Left hindlimb (tissue), 1 donor: ENCODE data around the gene SCUBE1.

Experiments
- DNase-seq: peaks from one replicate; pipeline ENCODE4 v3.0.0-alpha.2; 2018

SCUBE1 gene

DNA sequence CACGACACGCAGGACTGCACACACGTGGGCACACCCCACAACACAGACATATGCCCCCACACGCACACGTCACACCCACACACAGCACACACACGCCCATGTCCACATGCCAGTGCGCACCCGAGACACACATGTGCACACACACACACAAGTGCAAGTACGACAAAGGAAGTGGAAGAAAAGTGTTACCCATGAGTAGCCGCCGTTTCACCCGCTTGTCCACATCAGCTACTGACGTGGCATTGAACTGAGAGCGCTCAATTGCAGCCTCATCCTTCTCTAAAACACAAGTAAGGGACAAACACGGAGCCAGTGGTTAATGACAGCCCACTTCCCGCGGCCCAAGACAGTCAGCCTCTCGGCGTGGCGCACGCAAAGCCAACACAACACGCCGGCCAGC is 87.9 kb downstream of the SCUBE1 start:
- DNase-seq = no peak

DNA sequence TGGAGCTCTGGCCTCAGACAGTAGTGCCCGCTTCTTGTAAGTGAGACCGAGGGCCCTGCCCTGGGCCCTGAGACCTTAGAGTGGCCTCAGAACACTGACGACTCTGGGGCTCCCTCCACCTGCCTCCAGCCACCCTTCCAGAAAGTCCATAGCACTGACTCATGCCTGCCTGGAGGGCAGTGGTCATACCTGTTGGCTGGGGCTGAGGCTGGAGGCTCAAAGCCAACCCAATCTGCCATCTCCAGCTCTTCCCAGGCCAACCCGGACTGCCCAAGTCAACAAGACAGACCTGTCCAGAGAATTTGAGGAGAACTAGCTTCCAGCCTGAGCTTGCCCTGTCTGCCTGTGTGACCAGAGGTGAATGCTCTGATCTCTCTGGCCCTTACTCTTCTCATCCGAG is 89.3 kb downstream of the SCUBE1 start:
- no peak for DNase-seq

DNA sequence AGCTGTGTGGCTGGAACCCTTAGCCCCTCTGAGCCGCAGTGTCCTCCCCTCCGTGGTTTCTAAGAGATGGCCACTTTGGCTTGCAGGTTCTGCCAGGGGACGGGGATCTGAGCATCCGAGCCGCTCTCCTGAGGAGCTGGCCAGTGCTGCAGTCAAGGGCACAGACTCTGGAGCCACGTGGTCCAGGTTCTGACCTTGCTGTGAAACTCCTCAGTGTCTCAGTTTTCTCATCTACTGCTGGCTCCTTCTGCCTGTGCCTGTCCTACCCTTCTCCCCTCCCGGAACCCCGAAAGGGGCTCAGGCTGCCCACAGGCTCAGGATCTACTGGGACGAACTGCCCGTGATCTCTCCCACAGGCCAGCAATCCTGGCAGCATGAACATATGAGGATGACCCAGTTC is 90.9 kb downstream of the SCUBE1 start:
- DNase-seq = no peak

DNA sequence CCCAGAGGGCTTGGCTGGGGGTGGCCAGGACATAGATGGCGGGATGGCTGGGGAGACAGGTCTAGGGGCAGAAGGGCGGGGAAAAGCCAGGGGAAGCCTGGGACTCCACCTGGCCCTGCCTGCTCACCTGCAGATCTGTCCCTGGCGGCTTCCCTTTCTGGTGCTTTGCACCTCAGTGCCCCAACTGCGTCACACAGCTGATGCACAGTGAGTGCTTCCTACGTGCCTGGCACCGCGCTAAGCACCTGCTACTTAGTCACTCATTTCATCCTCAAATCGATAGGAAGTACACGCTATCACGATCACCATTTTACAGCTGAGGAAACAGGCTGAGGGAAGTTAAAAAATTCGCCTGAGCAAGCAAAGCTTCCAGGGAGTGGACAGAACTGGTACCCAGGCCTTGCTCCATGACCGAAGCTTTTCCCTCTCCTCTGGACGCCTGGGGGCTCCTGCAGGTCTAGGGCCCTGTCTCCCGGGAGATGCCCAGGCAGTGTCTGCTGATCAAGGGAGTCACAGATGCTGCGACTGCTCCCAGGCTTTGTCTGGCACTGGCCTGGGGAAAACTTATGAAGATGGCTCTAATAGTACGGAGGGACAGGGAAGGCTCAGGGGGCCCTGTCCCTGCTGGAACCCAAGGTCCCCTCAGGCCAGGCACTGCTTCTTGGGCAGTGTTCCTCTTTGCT is 93.2 kb downstream of the SCUBE1 start:
- no peak for DNase-seq

DNA sequence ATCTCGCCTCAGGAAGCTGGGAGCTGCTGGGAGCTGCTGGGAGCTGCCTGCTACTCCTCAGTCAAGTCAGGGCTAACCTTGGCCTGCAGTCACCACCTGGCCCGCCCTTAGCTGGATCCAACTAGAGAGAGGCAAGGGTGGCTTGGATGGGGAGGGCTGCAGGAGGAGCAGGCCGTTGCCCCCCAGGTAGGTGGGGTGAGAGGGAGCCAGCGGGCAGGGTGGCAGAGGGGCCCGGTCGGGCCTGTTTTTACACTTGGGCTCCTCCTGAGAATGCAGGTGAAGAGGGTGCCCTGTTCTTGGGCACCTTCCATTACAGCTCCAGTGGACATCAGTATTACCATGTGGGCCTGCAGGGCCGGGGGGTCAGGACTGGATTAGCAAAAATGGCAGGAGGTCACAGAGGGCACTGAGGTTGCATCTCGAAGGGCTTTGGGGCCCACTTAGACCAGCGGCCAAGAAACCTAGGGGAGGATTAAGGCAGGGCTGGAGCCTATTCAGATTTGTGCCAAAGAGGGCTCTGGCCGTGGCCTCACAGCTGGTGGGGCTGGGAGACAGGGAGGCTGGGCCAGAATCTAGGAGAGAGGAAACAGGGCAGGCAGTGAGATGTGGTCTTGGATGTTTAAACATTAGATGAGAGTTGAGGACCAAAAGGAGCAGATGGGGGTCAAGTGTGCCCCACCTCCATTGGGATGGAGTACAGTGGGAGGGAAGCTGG is 95.5 kb downstream of the SCUBE1 start:
- no peak for DNase-seq

DNA sequence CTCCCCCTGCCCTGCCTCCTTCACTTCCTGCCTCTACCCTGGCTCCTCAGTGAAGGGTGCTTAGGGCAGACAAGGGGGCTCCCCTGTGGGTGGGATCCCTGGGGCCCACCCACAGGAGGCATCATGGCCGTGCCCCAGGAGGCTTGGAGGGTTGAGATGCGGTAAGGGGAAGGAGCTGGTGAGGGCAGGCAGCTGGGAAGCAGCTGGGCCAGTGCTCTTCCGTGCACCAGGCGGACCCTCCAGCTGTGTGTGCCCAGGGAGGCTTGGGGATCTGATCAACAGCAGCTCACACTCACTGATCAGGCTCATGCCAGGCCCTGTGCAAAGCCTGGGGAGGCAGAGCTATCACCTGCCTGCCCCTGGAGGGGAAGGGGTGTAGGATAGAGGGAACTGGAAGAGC is 97.0 kb downstream of the SCUBE1 start:
- no peak for DNase-seq

DNA sequence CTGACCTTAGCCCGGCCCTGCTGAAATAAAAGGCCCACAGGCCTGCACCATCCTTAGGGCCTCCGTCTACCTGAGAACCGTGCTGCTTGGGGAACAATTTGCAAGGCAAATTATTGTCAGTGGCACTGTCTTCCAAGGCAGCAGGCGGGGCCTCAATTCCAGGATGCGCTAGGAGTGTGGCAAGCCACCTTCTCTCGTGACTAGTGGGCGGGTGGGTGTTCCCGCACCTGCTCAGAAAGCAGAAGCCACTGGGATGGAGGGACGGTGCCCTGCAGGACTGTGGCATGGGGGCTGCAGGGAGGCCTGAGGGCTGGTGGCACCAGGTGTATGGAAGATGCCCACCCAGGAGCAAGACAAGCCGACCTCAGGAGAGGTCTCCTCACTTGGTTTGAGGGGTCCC is 97.5 kb downstream of the SCUBE1 start:
- no peak for DNase-seq

DNA sequence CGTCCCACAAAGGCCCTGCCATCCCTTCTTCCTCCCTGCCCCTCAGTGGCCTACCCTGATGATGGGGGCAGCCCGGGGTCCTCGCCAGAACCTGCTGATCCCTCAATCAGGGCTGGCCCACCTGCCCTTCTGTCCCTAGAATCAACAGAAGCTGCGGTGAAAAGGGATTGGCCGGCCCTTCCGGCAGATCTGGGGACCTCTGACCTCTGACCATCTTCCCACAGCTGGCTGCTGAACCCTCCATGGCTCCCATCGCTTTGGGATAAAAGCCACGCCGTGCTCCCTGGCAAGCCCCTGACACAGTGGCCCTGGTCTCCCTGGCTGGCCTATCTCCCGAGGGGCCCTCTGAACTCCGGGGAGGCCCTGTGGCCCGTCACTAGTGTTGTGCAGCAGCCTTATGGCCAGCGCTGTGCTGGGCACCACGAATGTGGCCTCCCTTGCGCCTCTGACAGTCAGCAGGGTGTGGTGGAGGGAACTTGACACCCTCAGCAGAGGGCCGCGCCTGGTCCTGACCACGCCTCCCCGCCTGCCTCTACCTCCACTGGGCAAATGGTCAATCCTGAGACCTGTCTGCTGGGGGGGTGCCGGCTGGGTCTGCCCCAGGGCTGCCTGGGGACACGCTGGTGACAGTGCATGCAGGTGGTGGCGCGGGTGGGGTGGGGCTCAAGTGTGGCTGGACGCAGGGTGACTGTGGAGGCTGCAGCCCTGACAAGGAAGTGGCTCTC is 98.2 kb downstream of the SCUBE1 start:
- DNase-seq = no peak

DNA sequence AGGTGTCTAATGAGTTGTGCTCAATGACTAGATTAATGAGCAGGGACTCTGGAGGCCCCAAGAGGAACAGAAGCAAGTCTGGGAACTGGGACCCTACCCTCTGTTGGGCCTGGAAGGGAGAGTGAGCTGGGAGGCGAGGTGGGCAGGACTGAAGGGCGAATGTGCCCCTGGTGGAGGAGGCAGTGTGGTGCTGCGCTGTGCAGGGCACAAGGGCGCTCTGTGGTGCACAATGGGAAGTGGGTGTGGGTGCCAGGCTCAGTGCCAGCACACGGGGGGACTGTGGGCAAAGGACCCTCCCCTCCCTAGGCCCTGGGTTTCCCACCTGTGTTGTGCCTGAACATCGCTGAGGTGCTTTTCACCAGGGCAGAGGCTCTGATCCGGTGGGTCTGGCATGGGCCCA is 98.8 kb downstream of the SCUBE1 start:
- no peak for DNase-seq

DNA sequence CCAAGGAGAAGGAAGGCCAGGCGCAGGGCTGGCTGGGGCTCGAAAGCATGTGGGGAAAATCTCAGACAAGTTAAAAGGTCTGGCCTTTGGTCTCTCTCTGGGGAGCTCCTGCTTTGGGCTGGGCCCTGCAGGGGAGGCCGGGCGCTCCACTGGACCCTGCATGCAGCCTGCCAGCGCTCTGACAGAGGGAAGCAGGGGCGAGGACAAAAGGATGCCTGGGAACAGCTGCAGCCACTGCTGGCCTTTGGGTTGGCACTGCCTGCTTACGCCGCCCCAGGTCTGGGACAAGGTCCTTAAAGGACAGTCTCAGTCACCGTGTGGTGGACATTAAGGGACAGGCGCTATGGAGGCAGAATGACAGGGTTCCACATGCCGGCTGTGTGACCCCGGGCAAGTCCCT is 99.8 kb downstream of the SCUBE1 start:
- no peak for DNase-seq

DNA sequence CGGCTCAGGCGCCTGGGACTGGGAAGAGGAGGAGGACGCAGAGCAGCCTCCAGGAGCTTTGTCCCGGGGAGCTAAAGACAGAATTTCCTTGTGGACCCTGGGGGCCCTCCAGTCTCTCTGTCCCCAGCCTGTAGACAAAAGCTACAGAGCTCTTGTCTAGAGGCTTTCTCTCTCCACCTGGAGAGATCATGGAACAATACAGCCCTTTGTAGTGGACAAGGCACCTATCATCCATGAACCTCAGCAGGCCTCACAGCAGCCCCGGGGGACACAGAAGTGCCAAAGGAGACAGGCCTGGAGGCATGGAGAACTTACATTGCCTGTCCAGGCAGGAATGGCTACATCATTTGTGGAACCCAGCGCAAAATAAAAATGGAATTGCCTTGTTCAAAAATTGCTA is 100.5 kb downstream of the SCUBE1 start:
- no peak for DNase-seq

DNA sequence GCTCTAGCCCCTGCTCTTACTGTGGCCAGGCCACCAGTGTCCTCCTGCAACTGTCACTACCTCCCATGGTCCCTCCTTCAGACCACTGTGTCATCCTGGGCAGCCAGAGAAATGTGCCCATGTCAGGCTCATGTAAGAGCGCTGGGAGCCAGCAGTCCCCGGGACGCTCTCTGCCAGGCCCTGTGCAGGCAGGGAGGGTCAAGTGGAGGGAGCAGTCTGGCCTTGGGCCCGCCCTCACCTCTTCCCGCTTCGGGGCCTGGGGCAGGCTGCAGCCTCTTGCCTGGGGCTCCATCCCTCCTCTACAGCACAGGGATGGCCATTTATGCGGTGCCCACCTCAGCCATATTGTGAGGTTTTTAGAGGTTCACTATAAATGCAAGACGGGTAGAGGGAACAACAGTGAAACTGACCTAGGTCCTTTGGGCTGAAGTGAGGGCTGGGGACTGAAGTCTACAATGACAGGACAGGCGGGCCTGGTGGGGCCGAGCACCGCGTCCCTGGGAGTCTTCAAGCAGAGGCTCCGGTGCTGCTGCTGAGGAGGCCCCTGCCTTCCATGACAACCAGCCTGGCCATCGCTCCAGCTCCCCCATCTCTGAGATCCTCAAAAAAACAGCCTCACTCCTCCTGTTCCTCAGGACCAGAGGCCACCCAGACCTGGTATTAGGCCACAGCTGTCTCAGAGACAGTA is 101.3 kb downstream of the SCUBE1 start:
- DNase-seq = no peak

DNA sequence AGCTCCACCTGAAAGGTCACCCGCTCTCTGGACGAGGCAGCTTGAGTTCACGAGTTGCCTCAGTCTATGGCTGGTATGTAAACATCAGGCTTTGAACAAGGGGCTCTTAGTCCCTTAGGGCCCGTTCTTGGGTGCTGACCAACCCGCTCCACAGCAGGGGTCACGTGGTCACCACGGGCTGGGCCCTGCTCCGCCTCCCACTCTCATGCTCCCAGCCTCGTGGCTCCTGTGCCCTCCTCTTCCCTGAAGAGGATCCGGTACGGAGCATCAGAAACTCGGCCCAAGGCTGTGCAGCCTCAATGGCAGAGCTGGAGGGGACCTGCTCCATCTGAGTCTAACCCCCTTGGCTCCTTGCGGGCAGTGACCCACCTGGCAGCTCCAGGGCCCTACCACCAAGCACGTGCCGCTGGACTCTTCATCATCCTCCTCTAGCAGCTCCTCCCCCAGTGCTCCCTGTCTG is 102.0 kb downstream of the SCUBE1 start:
- no peak for DNase-seq

DNA sequence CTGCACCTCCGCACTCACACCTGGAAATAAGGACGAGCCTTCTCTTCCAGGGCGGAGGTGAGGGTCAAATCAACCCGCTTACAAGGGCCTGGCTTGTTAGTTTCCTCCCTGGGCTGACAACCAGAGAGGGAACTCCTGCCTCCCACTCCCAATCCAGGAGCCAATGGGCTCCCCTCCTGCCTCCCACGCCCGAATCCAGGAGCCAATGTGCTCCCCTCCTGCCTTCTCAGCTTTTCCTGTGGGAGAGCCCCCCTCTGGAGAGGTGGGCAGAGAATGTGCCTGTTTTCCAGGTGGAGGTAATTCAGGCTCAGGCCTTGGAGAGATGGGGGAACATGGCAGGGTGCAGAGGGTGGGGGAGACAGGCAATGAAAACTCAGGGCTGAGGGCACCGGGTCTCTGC is 102.6 kb downstream of the SCUBE1 start:
- no peak for DNase-seq

DNA sequence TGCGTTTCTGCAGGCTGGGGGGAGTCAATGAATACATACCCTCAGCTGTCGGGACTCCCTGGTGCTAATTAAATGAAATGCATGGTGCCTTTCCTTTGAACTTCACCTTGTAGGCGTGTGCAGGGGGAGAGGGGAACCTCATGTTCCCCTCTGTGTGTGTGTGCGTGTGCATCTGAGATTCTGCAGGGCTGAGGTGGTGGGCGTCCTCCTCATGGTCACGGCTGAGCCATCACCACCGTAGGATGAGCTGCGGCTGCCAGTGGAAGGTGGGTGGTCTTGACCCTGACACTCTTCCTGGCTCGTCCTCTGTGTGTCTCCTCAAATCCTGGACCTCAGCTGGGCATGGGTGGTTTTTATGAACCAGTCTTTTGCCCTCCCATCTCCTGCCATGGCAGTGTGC is 103.2 kb downstream of the SCUBE1 start:
- no peak for DNase-seq

DNA sequence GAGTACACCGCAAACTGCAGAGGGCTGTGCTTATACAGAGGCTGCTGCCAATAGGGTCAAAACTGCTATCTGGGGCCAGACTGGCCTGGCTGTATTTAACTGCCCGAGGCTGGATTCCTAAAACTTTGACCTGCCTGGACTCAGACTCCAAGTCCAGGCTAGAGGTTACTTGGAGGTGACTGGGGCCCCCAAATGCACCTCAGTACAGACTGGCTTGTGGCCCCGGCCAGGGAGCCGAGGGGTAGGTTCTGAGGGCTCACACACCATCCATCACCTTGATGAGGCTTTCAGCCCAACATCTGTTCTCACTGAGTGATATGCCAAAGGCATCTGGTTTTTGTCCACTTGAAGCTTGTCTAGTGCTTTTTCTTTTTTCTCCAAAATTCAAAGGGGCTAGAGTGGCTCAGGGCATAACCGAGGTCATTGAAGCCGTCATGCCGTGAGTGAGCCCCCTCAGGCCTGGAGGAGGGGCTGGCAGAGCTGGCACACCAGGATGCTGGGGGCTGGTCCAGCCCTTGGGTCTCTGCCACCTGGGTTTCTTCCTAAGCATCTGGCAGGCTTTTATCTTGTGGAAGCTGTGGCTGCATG is 103.9 kb downstream of the SCUBE1 start:
- DNase-seq = no peak

DNA sequence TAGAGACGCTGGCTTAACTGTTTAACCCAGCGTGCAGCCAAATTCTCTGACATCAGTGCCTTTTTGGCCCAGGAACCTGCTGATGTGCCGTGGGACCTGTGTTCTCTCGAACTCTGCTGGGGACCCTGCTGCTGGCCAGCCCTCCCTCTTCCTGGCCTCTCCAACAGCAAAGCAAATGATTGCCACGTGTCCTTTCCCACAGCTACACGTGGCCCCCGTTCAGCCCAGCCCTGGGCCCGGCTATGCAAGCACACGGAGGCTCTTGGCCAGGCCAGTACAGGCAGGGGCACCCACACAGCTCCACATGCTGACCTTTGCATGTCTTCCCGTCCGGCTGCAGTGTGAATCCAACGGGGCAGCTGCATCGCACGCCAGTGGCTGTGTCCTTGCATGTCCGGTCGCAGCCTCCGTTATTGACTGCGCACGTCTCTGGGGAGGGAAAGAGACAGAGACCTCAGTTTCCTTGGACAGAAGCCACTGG is 104.6 kb downstream of the SCUBE1 start:
- no peak for DNase-seq

DNA sequence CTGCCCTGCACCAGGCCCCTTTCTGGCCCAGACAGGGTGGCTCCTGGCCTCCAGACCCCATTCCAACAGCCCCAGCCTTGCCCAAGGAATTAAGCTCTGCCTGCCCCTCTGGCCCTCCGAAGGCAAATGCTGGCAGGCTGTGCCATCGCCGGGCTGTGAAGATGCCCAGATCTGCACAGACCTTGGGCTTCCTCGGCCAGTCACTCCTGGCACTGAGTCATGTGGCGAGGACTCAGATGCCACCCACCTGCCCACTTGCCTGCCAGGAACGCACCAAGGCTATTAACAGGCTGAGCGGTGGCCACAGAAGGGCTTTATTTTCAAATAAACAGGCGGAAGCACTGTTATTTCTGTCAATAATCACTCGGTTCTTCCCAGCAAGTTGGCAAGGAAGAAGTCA is 105.9 kb downstream of the SCUBE1 start:
- DNase-seq = no peak

DNA sequence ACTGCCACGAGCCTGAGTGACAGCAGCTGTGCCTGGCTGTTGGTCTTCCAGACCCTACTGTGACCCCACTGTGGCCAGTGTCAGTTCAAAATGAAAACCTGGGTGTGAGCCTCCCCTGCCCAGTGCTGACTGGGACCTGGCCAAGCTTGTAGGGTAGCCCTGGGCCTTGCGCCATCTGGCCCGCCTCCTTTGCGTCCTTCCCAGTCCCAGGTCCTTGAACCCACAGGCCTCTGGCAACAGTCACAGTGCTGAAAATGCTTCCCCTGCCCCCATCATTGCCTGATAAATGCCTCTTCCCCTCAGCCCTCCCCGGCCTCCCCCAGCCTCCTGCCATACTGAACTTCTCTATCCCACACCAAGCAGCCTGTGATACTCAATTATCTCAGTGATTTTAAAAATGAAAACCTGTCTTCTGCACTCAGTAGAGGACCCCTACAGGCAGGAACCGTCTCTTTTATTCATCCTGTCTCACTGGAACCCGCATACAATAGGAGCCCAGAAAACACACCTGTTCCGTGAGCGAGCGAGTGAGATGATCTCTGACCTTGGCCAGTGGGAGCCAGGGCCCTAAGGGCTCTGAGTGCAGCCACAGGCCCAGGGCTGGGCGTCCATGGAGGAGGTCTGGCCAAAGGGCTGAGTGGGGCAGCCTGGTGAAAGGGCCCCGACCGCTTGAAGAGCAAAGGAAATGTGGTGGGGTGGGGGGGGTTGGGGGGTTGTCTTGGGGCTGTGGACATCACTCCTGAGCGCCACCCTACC is 106.6 kb downstream of the SCUBE1 start:
- DNase-seq = no peak

DNA sequence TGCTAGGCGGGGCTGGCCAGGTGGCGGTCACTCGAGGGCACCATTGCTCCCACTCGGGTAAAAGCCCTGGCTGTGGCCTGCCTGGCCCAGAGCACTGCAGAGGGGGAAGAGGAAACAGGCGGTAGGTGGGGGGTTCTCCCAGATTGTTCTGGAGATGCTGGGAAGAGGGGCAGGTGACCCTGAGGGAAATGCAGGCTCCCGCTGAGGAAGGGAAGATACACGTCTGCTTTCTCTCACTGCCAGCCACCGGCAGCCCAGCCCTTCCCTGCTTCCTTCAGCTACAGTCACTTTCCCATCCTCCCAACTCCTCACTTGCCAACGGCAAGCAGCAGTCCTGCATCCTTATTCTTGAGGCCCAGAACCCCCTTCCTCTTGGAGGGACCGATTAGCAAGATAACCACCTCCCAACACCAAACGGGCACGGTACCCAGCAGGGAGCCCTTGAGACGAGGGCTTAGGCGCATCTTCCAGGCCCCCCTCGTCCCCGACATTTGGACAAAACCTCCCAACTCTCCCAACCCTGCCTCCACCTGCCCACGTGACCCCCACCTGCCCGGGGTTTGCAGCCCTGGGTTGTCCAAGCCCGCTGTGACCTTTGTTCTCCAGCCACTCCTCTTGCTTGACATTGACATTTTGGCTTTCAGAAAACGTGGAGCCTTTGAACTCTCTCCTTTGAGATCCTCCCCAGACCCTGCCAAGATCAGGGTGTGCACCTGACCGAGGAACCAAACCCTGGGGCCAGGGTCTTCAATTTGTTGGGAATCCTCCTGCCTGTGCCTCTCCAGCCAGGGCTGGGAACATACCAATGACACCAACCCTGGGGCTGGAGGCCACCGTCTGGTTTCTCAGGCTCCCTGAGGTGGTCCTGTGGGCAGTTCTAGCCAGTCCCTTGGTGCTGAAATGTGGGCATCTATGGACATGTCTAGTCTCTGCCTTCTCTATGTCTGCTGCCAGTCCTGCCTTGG is 107.4 kb downstream of the SCUBE1 start:
- DNase-seq = no peak
